ENCODE measurements around the gene NAT8L.

- TF ChIP-seq POLR2A (IDR thresholded peaks at IDR 0.05) (no peak), CTCF (IDR thresholded peaks at IDR 0.05) (no peak)
Measured at GRCh38 chr4:2105559-2105958, 46.4 kb downstream of the NAT8L start.
